AG04449 (cell line): ENCODE data around the gene EMC1.
A peak's percentile ranks its signal among the peaks of the same experiment; 100 is the strongest.

ENCODE experiments used
- CTCF ChIA-PET: fragments of 350-600 bp; formaldehyde crosslinking; extraction: SDS; loops from one replicate; lab custom pipeline; 2021; ENCODE audit warnings: antibody characterized with exemption; lab: Yijun Ruan, JAX
- POLR2A ChIA-PET: fragments of 400-600, 350-600 bp; formaldehyde crosslinking; extraction: SDS; loops from one replicate; lab custom pipeline; 2020; ENCODE audit warnings: antibody characterized with exemption, inconsistent platforms; lab: Yijun Ruan, JAX
- DNase-seq: peaks from one replicate; pipeline ENCODE4 v3.0.0-alpha.2; 2010; ENCODE audit warnings: low read depth, low spot score
- H3K4me3 ChIP-seq: 2 replicates; pipeline ENCODE4 v1.5.1; 2011; ENCODE audit warnings: low read depth, mild to moderate bottlenecking, control low read depth, low read length
- CTCF ChIP-seq: IDR thresholded peaks from one replicate; pipeline ENCODE4 v1.5.1; 2011; ENCODE audit warnings: mild to moderate bottlenecking, moderate library complexity, low read length, control low read depth, inconsistent platforms; ENCODE audit not compliant: insufficient read depth; ENCODE audit errors: missing control alignments

EMC1 gene

DNA sequence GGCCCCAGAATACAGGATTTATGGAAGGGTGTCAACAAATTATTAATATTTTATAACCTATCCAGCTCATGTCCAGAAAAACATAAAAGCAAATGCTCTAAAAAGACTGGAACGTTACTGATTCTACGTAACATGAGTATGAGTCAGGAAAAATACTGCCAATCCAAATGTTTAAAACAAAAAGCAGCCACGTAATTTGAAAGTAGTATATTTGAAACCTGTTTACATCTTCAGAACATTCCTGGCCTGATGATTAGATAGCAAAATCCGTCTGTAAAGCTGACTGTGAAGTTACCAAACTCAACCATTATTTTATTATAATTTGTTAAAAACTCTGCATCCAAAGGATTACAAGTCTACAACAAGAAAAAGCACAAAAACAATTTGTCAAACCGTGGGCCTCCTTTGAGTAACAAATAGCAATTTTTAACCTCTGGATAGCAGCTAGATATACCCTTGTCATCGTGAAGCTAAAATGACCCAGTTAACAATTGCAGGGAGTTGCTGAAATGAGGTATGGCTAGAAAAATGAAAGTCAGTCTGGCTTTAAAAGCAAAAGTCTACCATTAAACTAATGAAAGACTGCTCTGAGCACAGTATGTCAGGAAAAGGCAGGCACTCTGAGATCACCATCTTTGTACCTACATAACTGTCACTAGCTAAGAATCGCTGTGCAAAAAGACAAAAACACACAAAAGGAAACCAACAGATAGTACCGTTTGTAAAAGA lies 42.5 kb downstream of the EMC1 start:
- no peak for TF ChIP-seq CTCF
- peak overlapping the region; percentile 97 for H3K4me3 ChIP-seq
- ChIA-PET POLR2A (interaction anchor here (0.6 to 1.2 kb wide), 2 partner anchors 42 to 237 kb away, joined by 3 to 4 read pairs; partner anchors contain the start of gene EMC1), CTCF (interaction anchor here (0.9 to 1.6 kb wide), 5 partner anchors 12 to 443 kb away, joined by 3 to 4 read pairs (median 4); no protein-coding TSS in a partner anchor)
- DNase-seq = no peak

GRCh38 chr1:19206947-19207346 lies 44.4 kb downstream of the EMC1 start:
- TF ChIP-seq CTCF = no peak
- DNase-seq = no peak
- ChIA-PET CTCF (no interaction called here), POLR2A (no interaction called here)
- no peak overlapping the region for H3K4me3 ChIP-seq

DNA sequence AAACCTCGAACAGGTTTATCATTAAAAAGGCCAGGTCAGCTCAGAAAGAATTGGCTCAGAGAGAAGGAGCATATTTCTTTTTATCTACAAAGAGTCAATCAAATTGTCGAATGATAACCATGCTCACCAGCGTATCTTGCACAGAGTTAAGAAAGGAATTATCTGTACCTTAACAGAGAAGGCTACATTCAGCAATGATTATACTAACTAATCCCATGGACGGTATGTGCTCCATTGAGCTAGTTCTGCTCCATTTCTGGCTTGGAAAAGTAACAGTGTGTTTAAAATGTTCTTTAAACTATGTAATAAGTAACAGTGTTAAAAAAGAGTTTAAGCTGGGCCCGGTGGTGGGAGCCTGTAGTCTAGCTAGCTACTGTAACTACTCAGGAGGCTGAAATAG lies 45.5 kb downstream of the EMC1 start:
- no peak for TF ChIP-seq CTCF
- no peak overlapping the region for H3K4me3 ChIP-seq
- DNase-seq = no peak
- CTCF ChIA-PET = interaction anchor here (1.0 to 1.8 kb wide), 2 partner anchors 25 to 35 kb away, joined by 3 to 6 read pairs; no protein-coding TSS in a partner anchor
- POLR2A ChIA-PET = interaction anchor here (0.6 kb wide), 1 partner anchor 1963 kb away, joined by 4 read pairs; no protein-coding TSS in a partner anchor

DNA sequence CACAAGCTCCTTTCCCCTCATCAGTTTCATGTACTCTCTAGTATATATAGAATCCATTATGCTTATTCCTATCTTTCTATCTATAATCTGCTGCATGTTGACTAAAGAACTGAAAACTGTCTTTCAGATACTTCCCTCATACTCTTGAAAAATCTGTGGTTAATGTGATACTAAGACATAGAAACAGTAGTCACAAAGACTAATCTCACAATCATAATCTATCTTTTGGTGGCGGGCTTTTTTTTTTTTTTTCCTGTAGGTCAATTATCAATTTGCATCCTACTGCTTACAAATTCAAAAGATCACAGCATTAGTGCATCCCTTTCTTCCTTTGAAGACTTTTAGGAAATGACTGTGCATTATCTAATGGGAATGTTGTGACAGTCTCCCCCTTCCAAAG lies 45.9 kb downstream of the EMC1 start:
- ChIA-PET CTCF (interaction anchor here (0.8 to 1.8 kb wide), 3 partner anchors 24 to 37 kb away, joined by 3 to 6 read pairs (median 3); no protein-coding TSS in a partner anchor), POLR2A (interaction anchor here (0.6 kb wide), 1 partner anchor 1963 kb away, joined by 4 read pairs; no protein-coding TSS in a partner anchor)
- H3K4me3 ChIP-seq = no peak overlapping the region
- no peak for DNase-seq
- no peak for TF ChIP-seq CTCF

DNA sequence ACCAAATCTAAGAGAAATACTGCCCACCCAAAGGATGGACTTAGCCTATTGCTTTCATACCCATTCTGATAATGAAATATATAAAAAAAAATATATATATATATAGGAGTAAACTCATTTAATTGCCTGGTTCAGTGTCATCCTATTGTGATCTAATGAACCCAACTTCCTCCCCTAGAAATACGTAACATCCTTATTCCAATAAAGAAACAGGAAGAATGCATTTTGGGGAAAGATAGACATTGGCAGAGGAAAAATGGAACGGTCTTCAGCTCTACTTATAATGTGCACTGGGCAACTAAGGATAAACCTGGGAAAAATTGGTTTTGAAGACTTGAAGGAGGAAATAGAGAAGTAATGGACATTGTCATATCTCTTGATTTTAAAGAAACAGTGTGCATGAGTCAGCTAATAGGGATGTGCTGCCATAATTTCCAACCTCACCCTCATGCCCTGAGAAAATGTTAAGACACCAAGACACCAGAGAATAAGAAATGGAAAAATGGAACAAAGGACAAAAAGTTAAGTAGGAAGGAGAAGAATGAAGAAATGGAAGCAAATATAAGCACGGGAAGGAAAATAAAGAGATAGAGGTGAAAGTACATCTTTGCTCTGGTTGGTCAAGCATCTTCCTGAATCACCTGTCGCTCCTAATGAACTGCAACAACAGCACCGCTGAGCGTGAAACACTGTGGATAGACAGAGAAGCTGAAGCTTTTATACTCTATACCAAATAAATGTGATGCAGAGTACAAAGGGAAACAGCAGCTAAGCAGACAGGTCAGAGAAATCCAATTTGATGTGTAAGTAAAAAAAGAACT lies 46.7 kb downstream of the EMC1 start:
- POLR2A ChIA-PET = no interaction called here
- H3K4me3 ChIP-seq = no peak overlapping the region
- DNase-seq = no peak
- TF ChIP-seq CTCF = no peak
- CTCF ChIA-PET = interaction anchor here (0.8 to 1.8 kb wide), 3 partner anchors 23 to 37 kb away, joined by 3 to 6 read pairs (median 3); no protein-coding TSS in a partner anchor
